Large intestine (tissue), 3 donors: Measurements from ENCODE around the gene SLC35E3. TPM values are rescaled to one million over a fixed set of nuclear protein-coding genes. Genes with fewer than 3 reads are reported as not detected.

Source experiments
- DNase-seq, 2 donors: peaks; one replicate each; pipeline versions ENCODE4 v3.0.0 to v3.0.0-alpha.2; 2013
- H3K27ac ChIP-seq: one replicate; pipeline ENCODE4 v1.5.1; 2013; ENCODE audit warnings: low read length
- H3K27me3 ChIP-seq: 2 replicates; pipeline ENCODE4 v1.6.1; 2013; ENCODE audit warnings: low read length; ENCODE audit not compliant: control insufficient read depth, insufficient read depth
- H3K36me3 ChIP-seq: 2 replicates; pipeline ENCODE4 v1.6.1; 2013; ENCODE audit warnings: low read length; ENCODE audit not compliant: control insufficient read depth, insufficient read depth
- H3K4me1 ChIP-seq: one replicate; pipeline ENCODE4 v1.6.1; 2013; ENCODE audit warnings: low read length; ENCODE audit not compliant: control insufficient read depth, insufficient read depth
- H3K4me3 ChIP-seq: one replicate; pipeline ENCODE4 v1.5.1; 2013; ENCODE audit warnings: low read length
- H3K9me3 ChIP-seq: one replicate; pipeline ENCODE4 v1.6.1; 2013; ENCODE audit warnings: mild to moderate bottlenecking, low read depth, low read length, moderate library complexity; ENCODE audit not compliant: control insufficient read depth
- WGBS: methylation state at CpG from one replicate; pipeline ENCODE4 v1.1.5; 2013; ENCODE audit warnings: low lambda C conversion rate; ENCODE audit not compliant: insufficient coverage; 5-methylcytosine and 5-hydroxymethylcytosine counted together
- polyA plus RNA-seq: library from polyadenylated mRNA; unstranded; fragments of 120-200 nt; gene quantifications from one replicate; pipeline ENCODE4 v1.2.1, GENCODE V29; 2013

SLC35E3 gene
- polyA plus RNA-seq, 1 donor: 8.3 TPM

DNA sequence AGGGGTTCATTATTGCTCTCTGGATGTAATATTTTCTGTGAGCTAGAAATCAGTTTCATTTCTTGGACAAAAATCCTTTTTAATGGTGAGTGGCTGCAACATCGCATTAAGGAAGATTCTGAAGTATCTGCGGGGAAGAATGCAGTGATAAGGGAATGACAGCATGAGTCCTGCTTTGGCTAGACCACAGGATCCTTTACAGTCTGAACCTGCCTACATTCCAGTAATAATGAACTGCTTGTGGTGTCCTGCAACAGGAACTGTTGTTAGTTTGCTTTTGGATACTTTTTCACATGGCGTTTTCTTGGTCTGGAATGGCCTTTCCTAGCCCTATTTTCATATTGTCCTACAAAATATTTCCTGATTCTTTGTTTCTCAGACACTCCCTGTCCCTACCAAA, 77.7 kb downstream of the SLC35E3 start:
- WGBS: 89% methylated on average over 1 of the region's 3 CpGs
- peaks cover 58% of the 10 kb centered on the region for H3K36me3 ChIP-seq
- H3K4me3 ChIP-seq: no peak overlapping the region
- H3K9me3 ChIP-seq: no peaks in the 10 kb centered on the region
- H3K27me3 ChIP-seq: no peaks in the 10 kb centered on the region
- no peak for DNase-seq
- no peak overlapping the region for H3K27ac ChIP-seq
- H3K4me1 ChIP-seq: no peaks in the 10 kb centered on the region

DNA sequence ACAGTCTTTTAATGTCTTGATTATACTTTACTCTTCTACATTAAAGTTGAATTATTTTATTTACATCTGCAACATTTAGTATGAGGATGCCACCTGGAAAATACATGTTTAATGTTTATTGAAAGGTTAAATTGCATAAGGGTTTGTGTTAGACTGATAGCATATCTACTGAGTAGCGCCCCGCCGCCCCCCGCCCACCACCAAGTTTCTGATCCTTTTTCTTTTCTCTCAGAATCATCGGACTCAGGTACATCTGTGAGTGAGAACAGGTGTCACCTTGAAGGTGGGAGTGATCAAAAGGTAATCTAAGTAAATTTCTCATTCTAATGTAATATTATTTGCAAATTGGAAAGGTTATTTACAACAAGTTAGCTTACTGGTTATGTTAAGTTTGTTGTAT, 78.2 kb downstream of the SLC35E3 start:
- H3K4me1 ChIP-seq: no peaks in the 10 kb centered on the region
- no CpG with 5 or more reads among the region's 5 CpGs for WGBS
- no peaks in the 10 kb centered on the region for H3K9me3 ChIP-seq
- H3K4me3 ChIP-seq: no peak overlapping the region
- peaks cover 58% of the 10 kb centered on the region for H3K36me3 ChIP-seq
- no peak overlapping the region for H3K27ac ChIP-seq
- no peaks in the 10 kb centered on the region for H3K27me3 ChIP-seq
- no peak for DNase-seq

DNA sequence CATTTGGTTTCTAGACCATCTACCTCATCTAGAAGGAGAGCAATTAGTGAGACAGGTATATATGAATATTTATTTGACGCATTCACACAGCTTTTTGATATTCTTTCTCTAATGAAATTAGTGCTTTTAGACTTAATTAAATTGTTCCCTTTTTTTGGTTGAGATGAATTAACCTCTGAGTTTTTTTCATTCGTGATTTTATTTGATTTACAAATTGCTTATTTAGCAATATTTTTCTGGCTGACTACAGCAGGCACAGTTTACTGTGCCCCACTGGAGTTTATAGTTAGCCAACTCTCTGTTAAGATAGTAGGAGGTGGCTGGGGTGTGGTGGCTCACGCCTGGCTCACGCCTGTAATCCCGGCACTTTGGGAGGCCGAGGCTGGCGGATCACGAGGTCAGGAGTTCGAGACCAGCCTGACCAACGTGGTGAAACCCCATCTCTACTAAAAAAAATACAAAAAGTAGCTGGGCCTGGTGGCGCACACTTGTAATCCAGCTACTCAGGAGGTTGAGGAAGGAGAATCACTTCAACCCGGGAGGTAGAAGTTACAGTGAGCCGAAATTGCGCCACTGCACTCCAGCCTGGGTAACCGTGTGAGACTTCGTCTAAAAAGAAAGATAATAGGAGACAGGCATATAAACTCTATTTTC, 78.7 kb downstream of the SLC35E3 start:
- H3K27me3 ChIP-seq: no peaks in the 10 kb centered on the region
- no peak for DNase-seq
- no peaks in the 10 kb centered on the region for H3K9me3 ChIP-seq
- no peak overlapping the region for H3K27ac ChIP-seq
- H3K36me3 ChIP-seq: peaks cover 55% of the 10 kb centered on the region
- no peaks in the 10 kb centered on the region for H3K4me1 ChIP-seq
- H3K4me3 ChIP-seq: no peak overlapping the region
- WGBS: 100% methylated on average over 2 of the region's 16 CpGs

DNA sequence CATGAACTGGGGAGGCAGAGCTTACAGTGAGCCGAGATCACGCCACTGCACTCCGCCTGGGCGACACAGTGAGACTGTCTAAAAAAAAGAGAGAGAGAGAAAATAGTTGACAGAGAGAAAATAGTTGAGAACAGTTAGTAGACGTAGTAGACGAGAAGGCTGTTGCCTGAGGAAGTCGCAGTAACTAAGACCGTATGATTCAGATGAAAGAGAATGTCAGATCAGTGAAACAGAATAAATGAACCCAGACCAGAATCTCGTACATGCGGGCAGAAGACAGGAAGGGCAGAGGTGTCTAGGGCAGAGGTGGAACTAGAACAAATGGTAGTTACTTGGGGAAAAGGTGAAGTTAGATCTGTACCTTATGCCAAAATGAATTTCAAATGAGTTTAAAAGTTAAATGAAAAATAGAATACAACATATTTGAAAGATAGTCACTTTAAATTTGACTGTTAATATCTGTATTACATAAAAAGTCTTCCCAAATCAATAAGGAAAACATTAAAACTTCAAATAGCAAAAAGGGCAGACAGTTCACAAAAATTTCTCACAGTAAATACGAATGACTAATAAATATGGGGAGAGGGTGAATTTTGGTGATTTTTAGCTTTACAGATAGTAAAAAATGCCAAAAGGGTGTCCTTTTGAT, 79.7 kb downstream of the SLC35E3 start:
- Histone ChIP-seq H3K9me3 (no peaks in the 10 kb centered on the region), H3K4me1 (no peaks in the 10 kb centered on the region), H3K36me3 (peaks cover 56% of the 10 kb centered on the region), H3K4me3 (no peak overlapping the region), H3K27ac (no peak overlapping the region), H3K27me3 (no peaks in the 10 kb centered on the region)
- WGBS: 91% methylated on average over 7 of the region's 11 CpGs
- DNase-seq: no peak

DNA sequence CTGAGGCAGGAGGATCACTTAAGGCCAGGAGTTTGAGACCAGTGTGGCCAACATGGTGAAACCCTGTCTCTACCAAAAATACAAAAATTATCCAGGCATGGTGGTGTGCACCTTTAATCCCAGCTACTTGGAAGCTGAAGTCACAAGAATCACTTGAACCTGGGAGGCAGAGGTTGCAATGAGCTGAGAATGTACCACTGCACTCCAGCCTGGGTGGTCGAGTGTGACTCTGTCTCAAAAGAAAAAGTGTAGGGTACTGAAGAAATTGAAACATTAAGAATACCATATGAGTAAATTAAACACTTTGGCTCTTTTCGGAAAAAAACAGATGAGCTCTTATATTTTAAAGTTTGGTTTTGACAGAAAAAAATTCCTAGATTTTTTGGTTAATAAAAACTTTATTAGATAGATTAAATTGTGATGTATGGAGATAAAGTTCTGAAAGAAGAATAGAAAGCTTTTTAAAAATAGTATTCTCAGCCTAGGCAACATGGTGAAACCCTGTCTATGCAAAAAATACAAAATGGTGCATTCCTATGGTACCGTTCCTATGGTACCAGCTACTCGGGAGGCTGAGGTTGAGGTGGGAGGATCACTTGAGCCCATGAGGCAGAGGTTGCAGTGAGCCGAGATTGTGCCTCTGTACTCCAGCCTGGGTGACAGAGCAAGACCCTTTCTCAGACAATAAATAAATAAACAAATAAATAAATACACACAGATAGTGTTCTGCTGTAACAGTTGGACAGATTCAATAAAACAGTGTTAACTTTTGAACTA, 82.1 kb downstream of the SLC35E3 start:
- H3K4me1 ChIP-seq: no peaks in the 10 kb centered on the region
- no peaks in the 10 kb centered on the region for H3K9me3 ChIP-seq
- no peaks in the 10 kb centered on the region for H3K27me3 ChIP-seq

DNA sequence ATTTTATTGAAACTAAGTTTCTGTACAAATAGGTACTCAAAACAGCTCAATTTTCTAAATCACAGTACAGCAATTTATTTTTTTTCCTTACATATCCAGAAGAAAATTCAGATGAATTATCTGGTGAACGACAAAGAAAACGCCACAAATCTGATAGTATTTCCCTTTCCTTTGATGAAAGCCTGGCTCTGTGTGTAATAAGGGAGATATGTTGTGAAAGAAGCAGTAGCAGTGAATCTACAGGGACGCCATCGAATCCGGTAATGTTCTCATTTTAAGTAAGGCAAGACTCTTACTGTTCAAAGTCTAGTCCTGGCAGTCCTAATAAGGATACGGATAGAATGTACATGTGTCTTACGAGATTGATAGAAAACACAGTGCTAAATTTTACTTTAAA, 82.7 kb downstream of the SLC35E3 start:
- H3K36me3 ChIP-seq: peaks cover 63% of the 10 kb centered on the region

More for the DNA sequence above, 82.1 kb downstream of the SLC35E3 start:
- H3K36me3 ChIP-seq: peaks cover 61% of the 10 kb centered on the region
- WGBS: 100% methylated on average over 1 of the region's 5 CpGs
- DNase-seq: no peak
- no peak overlapping the region for H3K27ac ChIP-seq
- H3K4me3 ChIP-seq: no peak overlapping the region

More for the DNA sequence above, 82.7 kb downstream of the SLC35E3 start:
- Histone ChIP-seq H3K27ac (no peak overlapping the region), H3K4me3 (no peak overlapping the region), H3K27me3 (no peaks in the 10 kb centered on the region), H3K4me1 (no peaks in the 10 kb centered on the region), H3K9me3 (no peaks in the 10 kb centered on the region)
- no peak for DNase-seq
- WGBS: 92% methylated on average over 4 of the region's 7 CpGs

Other genes starting within 250 kb of the SLC35E3 start
- gene RAP1B, start 135.3 kb upstream of the SLC35E3 start, polyA plus RNA-seq: 253 TPM
- gene NUP107, start 59.2 kb upstream of the SLC35E3 start, polyA plus RNA-seq: 50.0 TPM
- gene MDM2, start 62.0 kb downstream of the SLC35E3 start, polyA plus RNA-seq: 34.9 TPM
- gene CPM, start 187.0 kb downstream of the SLC35E3 start, polyA plus RNA-seq: 10.5 TPM